T1000 (cell line): ENCODE results near the gene CUX1.
"Not testable (repeated sequence)": the region's sequence is repeated elsewhere in the genome, so short reads cannot be mapped to it uniquely, and the experiment has no call there.

Experiments
- DNase-seq: peaks from one replicate; lab custom pipeline; 2025; ENCODE audit warnings: mixed read lengths; lab: John Stamatoyannopoulos, UW

The CUX1 gene

GRCh38 chr7:101917566-101917965 is 100.1 kb downstream of the CUX1 start:
- no peak for DNase-seq

DNA sequence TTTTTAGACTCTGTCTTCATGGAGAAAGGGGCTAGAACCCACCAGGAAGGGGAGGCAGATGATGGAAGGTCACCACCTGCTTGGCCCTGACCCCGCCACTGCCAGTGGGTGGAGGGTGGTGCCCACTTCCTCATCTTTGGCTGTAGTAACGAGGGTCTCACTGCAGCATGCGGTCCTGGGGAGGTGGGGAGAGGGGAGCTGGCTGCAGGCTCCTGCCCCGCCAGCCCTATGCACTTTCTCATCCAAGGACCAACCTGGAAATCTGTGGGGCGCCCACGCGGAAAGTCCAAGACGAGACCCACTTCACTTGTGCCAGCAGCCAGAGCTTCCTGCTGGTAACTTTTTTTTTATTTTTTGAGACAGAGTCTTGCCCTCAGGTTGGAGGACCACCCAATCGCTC is 101.0 kb downstream of the CUX1 start:
- no peak for DNase-seq

GRCh38 chr7:101919363-101920115 is 102.1 kb downstream of the CUX1 start:
- no peak for DNase-seq

DNA sequence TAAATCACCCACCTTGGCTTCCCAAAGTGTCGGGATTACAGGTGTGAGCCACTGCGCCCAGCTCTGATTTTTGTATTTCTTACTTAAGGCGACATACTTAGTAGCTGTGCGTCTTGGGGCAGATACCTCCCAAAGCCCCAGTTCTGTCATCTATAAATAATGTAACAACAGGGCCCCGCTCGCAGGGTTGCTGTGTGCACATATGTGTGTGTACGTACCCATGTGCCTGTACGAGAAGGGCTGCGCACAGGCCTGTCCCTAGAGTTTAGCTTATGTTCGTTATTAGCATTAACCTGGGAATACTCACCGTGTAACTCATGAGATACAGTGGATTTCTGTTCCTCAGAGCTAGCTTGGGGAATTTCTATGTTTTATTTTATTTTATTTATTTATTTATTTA is 103.6 kb downstream of the CUX1 start:
- DNase-seq = no peak

DNA sequence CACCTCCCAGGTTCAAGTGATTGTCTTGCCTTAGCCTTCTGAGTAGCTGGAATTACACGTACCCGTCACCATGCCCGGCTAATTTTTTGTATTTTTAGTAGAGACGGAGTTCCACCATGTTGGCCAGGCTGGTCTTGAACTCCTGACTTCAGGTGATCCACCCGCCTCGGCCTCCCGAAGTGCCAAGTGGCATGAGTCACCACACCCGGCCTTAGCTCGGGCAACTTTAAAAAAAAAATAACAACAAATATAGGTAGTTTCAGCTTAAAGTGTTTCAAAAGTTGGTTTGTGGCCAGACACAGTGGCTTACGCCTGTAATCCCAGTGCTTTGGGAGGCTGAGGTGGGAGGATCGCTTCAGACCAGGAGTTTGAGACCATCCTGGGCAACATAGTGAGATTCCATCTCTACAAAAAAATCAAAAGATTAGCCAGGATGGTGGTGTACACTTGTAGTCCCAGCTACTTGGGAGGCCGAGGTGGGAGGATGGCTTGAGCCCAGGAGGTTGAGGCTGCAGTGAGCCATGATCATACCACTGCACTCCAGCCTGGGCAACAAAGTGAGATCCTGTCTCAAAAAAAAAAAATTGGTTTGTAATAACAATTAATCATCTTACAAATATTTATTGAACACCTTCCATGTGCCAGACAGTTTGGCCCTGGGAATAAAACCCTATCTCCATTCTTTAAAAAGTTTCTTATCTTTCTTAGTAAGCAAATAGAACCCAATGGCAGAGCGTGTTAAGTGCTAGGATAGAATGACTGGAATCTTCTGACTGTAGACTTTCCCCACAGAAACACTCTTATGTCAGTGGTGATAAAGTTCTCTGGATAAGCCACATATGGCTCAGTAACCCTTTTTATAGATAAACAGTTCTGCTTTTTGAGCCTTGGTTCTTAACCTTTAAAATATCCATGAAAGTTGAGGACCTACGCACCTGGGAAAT is 104.4 kb downstream of the CUX1 start:
- DNase-seq = not testable (repeated sequence)

- DNase-seq = no peak
These were observed 105.5 kb downstream of the CUX1 start for GRCh38 chr7:101922631-101923601.

- DNase-seq = no peak
These were observed 106.2 kb downstream of the CUX1 start for GRCh38 chr7:101923602-101923985.

- peak; percentile 22 for DNase-seq
These were observed 106.7 kb downstream of the CUX1 start for GRCh38 chr7:101924171-101924570.

DNA sequence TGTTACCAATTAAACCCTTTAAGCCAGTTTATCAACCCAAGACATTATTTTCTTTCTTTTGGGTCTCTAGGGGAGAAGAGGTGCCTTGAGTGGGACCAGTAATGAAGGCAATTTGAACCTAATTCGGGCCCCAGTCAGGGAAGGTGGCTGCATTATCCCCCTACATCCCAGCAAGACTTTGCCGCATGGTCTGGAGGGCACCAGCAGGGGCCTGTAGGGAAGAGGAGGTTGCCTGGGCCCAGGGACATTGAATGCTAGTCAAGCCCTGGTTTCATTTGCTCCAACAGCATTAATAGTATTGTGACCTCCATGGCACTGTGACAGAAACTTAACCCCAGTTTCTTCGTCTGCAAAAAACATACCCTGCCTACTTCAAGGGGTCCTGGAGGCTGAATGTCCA is 108.8 kb downstream of the CUX1 start:
- no peak for DNase-seq

- DNase-seq = no peak
These were observed 110.0 kb downstream of the CUX1 start for GRCh38 chr7:101927389-101927788.

DNA sequence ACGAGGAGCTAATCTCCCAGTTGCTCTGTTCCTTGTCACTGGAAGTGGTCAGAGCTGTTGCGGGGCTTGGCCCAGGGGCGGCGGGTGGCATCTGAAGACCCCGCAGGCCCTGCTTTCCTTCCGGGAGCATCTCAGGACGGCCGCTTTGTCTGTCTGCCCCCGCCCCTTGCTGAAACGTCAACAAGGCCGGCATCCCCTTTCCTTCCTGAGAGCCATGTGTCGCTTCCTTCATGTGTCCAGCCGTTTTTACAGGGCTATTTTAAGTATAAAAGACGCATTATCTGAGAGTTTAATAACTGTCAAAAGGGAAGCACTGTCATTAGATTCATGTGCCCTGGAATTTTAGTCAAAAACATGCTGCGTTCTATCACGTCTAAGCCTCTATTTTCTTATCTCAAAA is 110.4 kb downstream of the CUX1 start:
- DNase-seq = no peak

- DNase-seq = no peak
These were observed 111.8 kb downstream of the CUX1 start for GRCh38 chr7:101929256-101929655.

- DNase-seq = not testable (repeated sequence)
These were observed 112.5 kb downstream of the CUX1 start for GRCh38 chr7:101929911-101930310.

GRCh38 chr7:101932083-101932482 is 114.7 kb downstream of the CUX1 start:
- no peak for DNase-seq

DNA sequence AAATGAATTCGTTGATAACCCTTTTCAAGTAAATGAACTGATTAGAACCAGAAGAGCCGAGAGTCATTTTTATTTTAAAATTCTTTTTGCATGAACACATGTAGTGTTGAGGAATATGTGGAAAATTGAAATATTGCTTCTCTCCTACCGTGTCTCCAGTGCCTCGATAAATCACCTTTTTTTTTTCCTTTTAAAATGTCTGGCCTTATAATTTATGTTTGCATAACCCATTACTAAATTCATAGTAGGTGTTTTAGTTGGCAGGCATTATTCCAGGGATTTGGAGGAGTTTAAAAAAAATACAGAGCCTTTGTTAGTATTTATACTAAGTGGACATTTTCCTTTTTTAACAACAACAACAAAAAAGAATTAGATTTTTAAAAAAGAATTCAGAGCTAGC is 115.6 kb downstream of the CUX1 start:
- DNase-seq = no peak

DNA sequence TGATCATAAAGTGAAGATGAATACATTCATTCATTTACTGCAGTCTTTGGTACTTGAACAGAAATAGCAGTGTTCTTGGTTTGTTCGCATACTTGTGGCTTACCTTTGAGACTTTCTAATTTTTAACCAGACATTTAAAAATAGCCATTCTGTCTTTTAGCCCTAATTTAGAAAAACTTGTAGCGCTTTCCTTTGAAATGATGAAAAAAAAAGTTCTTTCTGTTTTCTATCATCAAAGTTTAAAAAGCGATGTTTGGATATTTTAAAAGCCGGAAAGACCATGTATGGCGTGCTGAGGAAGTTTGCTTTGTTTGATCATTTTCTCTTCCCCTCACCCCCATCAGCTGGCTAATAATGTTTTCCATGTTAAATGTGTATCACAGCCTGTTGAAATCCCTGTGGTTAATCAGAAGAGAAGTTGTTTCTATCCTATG is 116.3 kb downstream of the CUX1 start:
- no peak for DNase-seq

- no peak for DNase-seq
These were observed 117.2 kb downstream of the CUX1 start for GRCh38 chr7:101934618-101935017.

GRCh38 chr7:101935521-101936141 is 118.2 kb downstream of the CUX1 start:
- DNase-seq = no peak

GRCh38 chr7:101936223-101936610 is 118.8 kb downstream of the CUX1 start:
- no peak for DNase-seq

GRCh38 chr7:101936611-101937231 is 119.3 kb downstream of the CUX1 start:
- no peak for DNase-seq
